Germinal center (tissue), 1 donor: ENCODE results near the gene BMAL2.

Source experiments
- DNase-seq: peaks from one replicate; pipeline ENCODE4 v3.0.0; 2012; ENCODE audit warnings: mixed read lengths, low spot score

Gene BMAL2

GRCh38 chr12:27359578-27360340, 27.1 kb downstream of the BMAL2 start:
- DNase-seq = no peak

GRCh38 chr12:27361372-27361771, 28.7 kb downstream of the BMAL2 start:
- no peak for DNase-seq

GRCh38 chr12:27366621-27367020, 34.0 kb downstream of the BMAL2 start:
- DNase-seq = no peak

- no peak for DNase-seq
Measured at GRCh38 chr12:27367078-27367477, 34.4 kb downstream of the BMAL2 start.

GRCh38 chr12:27382171-27382795, 49.6 kb downstream of the BMAL2 start:
- DNase-seq = no peak
